H1 (cell line): ENCODE results near the gene AGAP1. TPM values are rescaled to one million over a fixed set of nuclear protein-coding genes. Genes with fewer than 3 reads are reported as not detected.

ENCODE experiments used
- CTCF ChIA-PET: fragments of 300-600 bp; sonication (Branson Sonifier 250); formaldehyde crosslinking; loops from one replicate; lab custom pipeline; 2021; ENCODE audit not compliant: partially characterized antibody; lab: Charles Lee
- POLR2A ChIA-PET: fragments of 300-600 bp; sonication (Branson Sonifier 250); formaldehyde crosslinking; loops from one replicate; lab custom pipeline; 2021; ENCODE audit warnings: inconsistent platforms; ENCODE audit not compliant: partially characterized antibody; lab: Charles Lee
- DNase-seq, 2 experiments: peaks; one replicate each; pipeline versions ENCODE4 v3.0.0 to v3.0.0-alpha.2; 2010 to 2022; ENCODE audit warnings: low spot score in 2 of 2, low read depth in 1 of 2, mixed read lengths in 1 of 2
- FAIRE-seq: peaks from 2 replicates; lab custom pipeline; 2011; peaks lifted over from hg19 to GRCh38; lab: Jason Lieb, UNC
- H2AFZ ChIP-seq: 2 replicates; pipeline ENCODE4 v1.8.1; 2012; ENCODE audit warnings: low read length, inconsistent platforms
- H2AK5ac ChIP-seq: 2 replicates; pipeline ENCODE4 v1.6.1; 2013; ENCODE audit warnings: low read depth, low read length
- H2BK120ac ChIP-seq: replicated peaks from 2 replicates; pipeline ENCODE3; 2013; ENCODE audit warnings: low read depth, low read length, inconsistent platforms
- H2BK12ac ChIP-seq: 2 replicates; pipeline ENCODE4 v1.6.1; 2013; ENCODE audit warnings: low read depth, low read length
- H2BK15ac ChIP-seq: 2 replicates; pipeline ENCODE4 v1.6.1; 2013; ENCODE audit warnings: low read length
- H2BK20ac ChIP-seq: 2 replicates; pipeline ENCODE4 v1.6.1; 2013; ENCODE audit warnings: low read length
- H2BK5ac ChIP-seq: 2 replicates; pipeline ENCODE4 v1.6.1; 2013; ENCODE audit warnings: low read depth, low read length
- H3K14ac ChIP-seq: 2 replicates; pipeline ENCODE4 v1.6.1; 2013; ENCODE audit warnings: inconsistent platforms; ENCODE audit not compliant: insufficient read length
- H3K18ac ChIP-seq: 2 replicates; pipeline ENCODE4 v1.6.1; 2013; ENCODE audit warnings: low read length; ENCODE audit errors: extremely low read depth
- H3K23ac ChIP-seq: 2 replicates; pipeline ENCODE4 v1.6.1; 2013; ENCODE audit warnings: inconsistent platforms; ENCODE audit not compliant: insufficient read length
- H3K23me2 ChIP-seq: 2 replicates; pipeline ENCODE4 v1.6.1; 2013; ENCODE audit warnings: low read depth, low read length
- H3K27ac ChIP-seq: 2 replicates; pipeline ENCODE4 v1.6.1; 2011; ENCODE audit warnings: low read depth, low read length, inconsistent platforms
- H3K27me3 ChIP-seq, 4 experiments: replicated peaks in 1 of 4; 1 replicate in 1 of 4; 2 replicates in 3 of 4; pipeline versions ENCODE4 v1.6.1 to v1.8.1; 2011 to 2013; ENCODE audit warnings: low read length in 3 of 4, mild to moderate bottlenecking in 3 of 4, inconsistent platforms in 2 of 4, mixed read lengths in 2 of 4, moderate library complexity in 1 of 4; ENCODE audit not compliant: control insufficient read depth in 3 of 4, insufficient read depth in 3 of 4; ENCODE audit errors: extremely low read depth in 1 of 4
- H3K36me3 ChIP-seq, 4 experiments: 2 replicates each; pipeline versions ENCODE4 v1.6.1 to v1.8.1; 2011 to 2013; ENCODE audit warnings: mild to moderate bottlenecking in 4 of 4, low read length in 3 of 4, moderate library complexity in 2 of 4, control low read depth in 1 of 4, inconsistent platforms in 1 of 4; ENCODE audit not compliant: insufficient read depth in 4 of 4, control insufficient read depth in 2 of 4
- H3K4ac ChIP-seq: replicated peaks from 2 replicates; pipeline ENCODE3; 2013; ENCODE audit warnings: low read length, low read depth, mixed read lengths, inconsistent platforms; ENCODE audit not compliant: insufficient read length
- H3K4me1 ChIP-seq, 4 experiments: replicated peaks in 1 of 4; 1 replicate in 1 of 4; 2 replicates in 3 of 4; pipeline versions ENCODE4 v1.6.1 to v1.8.1; 2011 to 2013; ENCODE audit warnings: low read length in 3 of 4, inconsistent platforms in 2 of 4, mixed read lengths in 1 of 4; ENCODE audit not compliant: insufficient read depth in 4 of 4, control insufficient read depth in 3 of 4
- H3K4me2 ChIP-seq, 2 experiments: 2 replicates each; pipeline versions ENCODE4 v1.6.1 to v1.8.1; 2011 to 2013; ENCODE audit warnings: low read depth in 2 of 2, low read length in 2 of 2, control low read depth in 1 of 2, inconsistent platforms in 1 of 2, mild to moderate bottlenecking in 1 of 2; ENCODE audit not compliant: insufficient read depth in 1 of 2
- H3K4me3 ChIP-seq, 4 experiments: fragments of 200-600, 300-600 bp in 1 of 4; sonication (generic), shearing (Covaris generic), sonication (Bioruptor Twin) in 1 of 4; 2 replicates each; pipeline versions ENCODE4 v1.5.1 to v1.8.1; 2011 to 2016; ENCODE audit warnings: low read length in 4 of 4, low read depth in 3 of 4, control low read depth in 2 of 4, inconsistent platforms in 2 of 4, mild to moderate bottlenecking in 2 of 4, mixed read lengths in 1 of 4, moderate library complexity in 1 of 4; ENCODE audit not compliant: insufficient read depth in 2 of 4; ENCODE audit errors: extremely low read depth in 1 of 4
- H3K56ac ChIP-seq: replicated peaks from 2 replicates; pipeline ENCODE3; 2013; ENCODE audit warnings: low read depth, mild to moderate bottlenecking, mixed read lengths, low read length, inconsistent platforms; ENCODE audit not compliant: insufficient read length
- H3K79me1 ChIP-seq: 2 replicates; pipeline ENCODE4 v1.6.1; 2013; ENCODE audit warnings: low read depth, low read length, control low read depth
- H3K79me2 ChIP-seq, 2 experiments: 2 replicates each; pipeline versions ENCODE4 v1.6.1 to v1.8.1; 2012 to 2013; ENCODE audit warnings: low read length in 2 of 2, mild to moderate bottlenecking in 2 of 2, inconsistent platforms in 1 of 2; ENCODE audit not compliant: insufficient read depth in 2 of 2, control insufficient read depth in 1 of 2
- H3K9ac ChIP-seq, 4 experiments: replicated peaks in 1 of 4; 1 replicate in 1 of 4; 2 replicates in 3 of 4; pipeline versions ENCODE4 v1.6.1 to v1.8.1; 2011 to 2013; ENCODE audit warnings: low read depth in 3 of 4, low read length in 3 of 4, control low read depth in 2 of 4, mild to moderate bottlenecking in 2 of 4, moderate library complexity in 2 of 4, inconsistent platforms in 1 of 4; ENCODE audit errors: extremely low read depth in 1 of 4
- H3K9me3 ChIP-seq, 2 experiments: 2 replicates each; pipeline versions ENCODE4 v1.6.1 to v1.8.1; 2012 to 2013; ENCODE audit warnings: mild to moderate bottlenecking in 2 of 2, moderate library complexity in 2 of 2, control low read depth in 1 of 2, inconsistent platforms in 1 of 2, low read depth in 1 of 2, low read length in 1 of 2, mixed read lengths in 1 of 2; ENCODE audit not compliant: insufficient read depth in 2 of 2
- H4K20me1 ChIP-seq, 2 experiments: replicated peaks in 1 of 2; 2 replicates each; pipeline versions ENCODE3 to v1.8.1; 2011 to 2013; ENCODE audit warnings: inconsistent platforms in 2 of 2, low read length in 2 of 2, mild to moderate bottlenecking in 1 of 2; ENCODE audit not compliant: insufficient read depth in 2 of 2, control insufficient read depth in 1 of 2
- H4K5ac ChIP-seq: 2 replicates; pipeline ENCODE4 v1.6.1; 2013; ENCODE audit warnings: low read length, low read depth, mixed read lengths, inconsistent platforms; ENCODE audit not compliant: insufficient read length
- H4K8ac ChIP-seq: 2 replicates; pipeline ENCODE4 v1.8.0; 2013; ENCODE audit warnings: mild to moderate bottlenecking, moderate library complexity, low read length, inconsistent platforms; ENCODE audit not compliant: insufficient read depth; ENCODE audit errors: extremely low read depth
- H4K91ac ChIP-seq: replicated peaks from 2 replicates; pipeline ENCODE3; 2013; ENCODE audit warnings: low read length, mixed read lengths, inconsistent platforms; ENCODE audit not compliant: insufficient read length
- ATF2 ChIP-seq: IDR thresholded peaks from 2 replicates; pipeline ENCODE4 v1.6.1; 2012; ENCODE audit warnings: low read length, inconsistent platforms
- CBX8 ChIP-seq: fragments of 300-800, 300-1000 bp; sonication (generic); IDR thresholded peaks from 2 replicates; pipeline ENCODE4 v1.7.1; 2016; ENCODE audit warnings: low read depth, low read length, borderline replicate concordance
- WGBS, 2 experiments: shearing (Covaris generic) in 1 of 2; methylation state at CpG; one replicate each; pipeline versions ENCODE4 v1.1.6 to v1.1.7; 2013 to 2015; ENCODE audit warnings: low lambda C conversion rate in 2 of 2, mixed read lengths in 2 of 2, inconsistent platforms in 1 of 2, low coverage in 1 of 2, missing lambda C conversion rate in 1 of 2; ENCODE audit not compliant: insufficient replicate concordance in 2 of 2, insufficient coverage in 1 of 2, insufficient read length in 1 of 2; ENCODE audit errors: extremely low coverage in 1 of 2, missing lambda C conversion rate in 1 of 2; 5-methylcytosine and 5-hydroxymethylcytosine counted together
- polyA plus RNA-seq, 7 experiments: library from polyadenylated mRNA; depleted of rRNA in 3 of 7; stranded (reverse) in 5 of 7; unstranded in 2 of 7; fragments of >200 nt in 5 of 7; fragments of 200-250 nt in 2 of 7; gene quantifications; 1 replicate in 5 of 7; 2 replicates in 1 of 7; 4 replicates in 1 of 7; pipeline versions ENCODE4 v1.2.1 to v1.2.3, GENCODE V29; 2011 to 2013; ENCODE audit warnings: missing spikeins in 2 of 7, mixed read lengths in 2 of 7
- total RNA-seq: library from RNA; stranded (reverse); fragmentation: NEBNext Ultra II Directional; extraction: Animal tissue kit (Norgen Biotek cat#: 25700); gene quantifications from 2 replicates; pipeline ENCODE4 v1.2.1, GENCODE V29; 2021

Gene AGAP1
- total and polyA plus RNA-seq, 2 of the 8 experiments (the other 6 are each of a cell fraction or from before 2014, with no cell fraction given) = 18.1 to 39.4 TPM

GRCh38 chr2:235842941-235843340 lies 349.1 kb downstream of the AGAP1 start:
- no peak overlapping the region for H2BK5ac ChIP-seq
- ChIA-PET CTCF (interaction anchor here (0.7 kb wide), 1 partner anchor 49 kb away, joined by 3 read pairs; no protein-coding TSS in a partner anchor), POLR2A (no interaction called here)
- no peak for TF ChIP-seq CBX8
- TF ChIP-seq ATF2 = no peak

More at GRCh38 chr2:235842941-235843340, 349.1 kb downstream of the AGAP1 start:
- Histone ChIP-seq H3K18ac (no peak overlapping the region), H3K36me3 (no peaks in the 10 kb centered on the region), H3K27me3 (no peaks in the 10 kb centered on the region), H4K91ac (no peak overlapping the region), H3K4me1 (peaks cover 0 to 3% (median 0%) of the 10 kb centered on the region in 4 experiments; a peak in 2 of 7 replicates), H3K23ac (no peak overlapping the region), H3K23me2 (no peaks in the 10 kb centered on the region), H4K20me1 (peaks cover 0 to 2% of the 10 kb centered on the region in 2 experiments), H2BK12ac (no peak overlapping the region), H2BK15ac (no peak overlapping the region), H3K27ac (no peak overlapping the region), H2AFZ (no peak overlapping the region), H4K8ac (no peak overlapping the region), H3K56ac (no peak overlapping the region), H2BK20ac (no peak overlapping the region), H3K9me3 (no peaks in the 10 kb centered on the region), H3K79me1 (no peaks in the 10 kb centered on the region), H3K9ac (no peak overlapping the region), H3K14ac (no peak overlapping the region), H3K4me3 (no peak overlapping the region), H3K4ac (no peak overlapping the region), H4K5ac (no peak overlapping the region), H2AK5ac (no peak overlapping the region), H3K4me2 (no peak overlapping the region), H2BK120ac (no peak overlapping the region), H3K79me2 (no peaks in the 10 kb centered on the region)
- WGBS, 2 experiments = 85% methylated on average over 13 of the region's 13 CpGs; no CpG with 5 or more reads in 1 of the 2 experiments
- no peak for FAIRE-seq
- no peak for DNase-seq
